ENCODE results near the gene RAB5B.

GRCh38 chr12:55955344-55955743, 18.5 kb upstream of the RAB5B start:
- TF ChIP-seq CEBPB (IDR thresholded peaks at IDR 0.05; ENCODE audit: borderline replicate concordance in 1 of 2, low read depth in 2 of 2, low read length in 2 of 2), result no peak
- TF ChIP-seq CTCF (IDR thresholded peaks at IDR 0.05 in 2 of 3, conservative IDR thresholded peaks at IDR 0.05 in 1 of 3; ENCODE audit: control insufficient read depth in 2 of 3, extremely low read depth in 1 of 3, insufficient read depth in 1 of 3, low read depth in 3 of 3, low read length in 3 of 3), result no peak
- no peak for TF ChIP-seq KLF5 (IDR thresholded peaks at IDR 0.05; ENCODE audit: partially characterized antibody)
- no peak for TF ChIP-seq JUND (IDR thresholded peaks at IDR 0.05; ENCODE audit: low read depth, low read length)
- no peak for TF ChIP-seq NBN (IDR thresholded peaks at IDR 0.05)
- no peak for TF ChIP-seq ESRRA (IDR thresholded peaks at IDR 0.05; ENCODE audit: low read length)
- TF ChIP-seq, protein P1, sequence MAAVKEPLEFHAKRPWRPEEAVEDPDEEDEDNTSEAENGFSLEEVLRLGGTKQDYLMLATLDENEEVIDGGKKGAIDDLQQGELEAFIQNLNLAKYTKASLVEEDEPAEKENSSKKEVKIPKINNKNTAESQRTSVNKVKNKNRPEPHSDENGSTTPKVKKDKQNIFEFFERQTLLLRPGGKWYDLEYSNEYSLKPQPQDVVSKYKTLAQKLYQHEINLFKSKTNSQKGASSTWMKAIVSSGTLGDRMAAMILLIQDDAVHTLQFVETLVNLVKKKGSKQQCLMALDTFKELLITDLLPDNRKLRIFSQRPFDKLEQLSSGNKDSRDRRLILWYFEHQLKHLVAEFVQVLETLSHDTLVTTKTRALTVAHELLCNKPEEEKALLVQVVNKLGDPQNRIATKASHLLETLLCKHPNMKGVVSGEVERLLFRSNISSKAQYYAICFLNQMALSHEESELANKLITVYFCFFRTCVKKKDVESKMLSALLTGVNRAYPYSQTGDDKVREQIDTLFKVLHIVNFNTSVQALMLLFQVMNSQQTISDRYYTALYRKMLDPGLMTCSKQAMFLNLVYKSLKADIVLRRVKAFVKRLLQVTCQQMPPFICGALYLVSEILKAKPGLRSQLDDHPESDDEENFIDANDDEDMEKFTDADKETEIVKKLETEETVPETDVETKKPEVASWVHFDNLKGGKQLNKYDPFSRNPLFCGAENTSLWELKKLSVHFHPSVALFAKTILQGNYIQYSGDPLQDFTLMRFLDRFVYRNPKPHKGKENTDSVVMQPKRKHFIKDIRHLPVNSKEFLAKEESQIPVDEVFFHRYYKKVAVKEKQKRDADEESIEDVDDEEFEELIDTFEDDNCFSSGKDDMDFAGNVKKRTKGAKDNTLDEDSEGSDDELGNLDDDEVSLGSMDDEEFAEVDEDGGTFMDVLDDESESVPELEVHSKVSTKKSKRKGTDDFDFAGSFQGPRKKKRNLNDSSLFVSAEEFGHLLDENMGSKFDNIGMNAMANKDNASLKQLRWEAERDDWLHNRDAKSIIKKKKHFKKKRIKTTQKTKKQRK (IDR thresholded peaks at IDR 0.05; ENCODE audit: low read depth, low read length), result no peak
- TF ChIP-seq ZBED1 (IDR thresholded peaks at IDR 0.05; ENCODE audit: borderline replicate concordance), result no peak
- TF ChIP-seq BHLHE40 (IDR thresholded peaks at IDR 0.05; ENCODE audit: borderline replicate concordance in 1 of 2, low read depth in 2 of 2, low read length in 1 of 2), result no peak
